Femur (tissue), 1 donor: ENCODE data around the gene CRIP3.
"Not testable (repeated sequence)": the region's sequence is repeated elsewhere in the genome, so short reads cannot be mapped to it uniquely, and the experiment has no call there.

ENCODE experiments used
- DNase-seq: peaks from one replicate; pipeline ENCODE4 v3.0.0-alpha.2; 2017

Gene CRIP3, protein sequence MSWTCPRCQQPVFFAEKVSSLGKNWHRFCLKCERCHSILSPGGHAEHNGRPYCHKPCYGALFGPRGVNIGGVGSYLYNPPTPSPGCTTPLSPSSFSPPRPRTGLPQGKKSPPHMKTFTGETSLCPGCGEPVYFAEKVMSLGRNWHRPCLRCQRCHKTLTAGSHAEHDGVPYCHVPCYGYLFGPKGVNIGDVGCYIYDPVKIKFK

DNA sequence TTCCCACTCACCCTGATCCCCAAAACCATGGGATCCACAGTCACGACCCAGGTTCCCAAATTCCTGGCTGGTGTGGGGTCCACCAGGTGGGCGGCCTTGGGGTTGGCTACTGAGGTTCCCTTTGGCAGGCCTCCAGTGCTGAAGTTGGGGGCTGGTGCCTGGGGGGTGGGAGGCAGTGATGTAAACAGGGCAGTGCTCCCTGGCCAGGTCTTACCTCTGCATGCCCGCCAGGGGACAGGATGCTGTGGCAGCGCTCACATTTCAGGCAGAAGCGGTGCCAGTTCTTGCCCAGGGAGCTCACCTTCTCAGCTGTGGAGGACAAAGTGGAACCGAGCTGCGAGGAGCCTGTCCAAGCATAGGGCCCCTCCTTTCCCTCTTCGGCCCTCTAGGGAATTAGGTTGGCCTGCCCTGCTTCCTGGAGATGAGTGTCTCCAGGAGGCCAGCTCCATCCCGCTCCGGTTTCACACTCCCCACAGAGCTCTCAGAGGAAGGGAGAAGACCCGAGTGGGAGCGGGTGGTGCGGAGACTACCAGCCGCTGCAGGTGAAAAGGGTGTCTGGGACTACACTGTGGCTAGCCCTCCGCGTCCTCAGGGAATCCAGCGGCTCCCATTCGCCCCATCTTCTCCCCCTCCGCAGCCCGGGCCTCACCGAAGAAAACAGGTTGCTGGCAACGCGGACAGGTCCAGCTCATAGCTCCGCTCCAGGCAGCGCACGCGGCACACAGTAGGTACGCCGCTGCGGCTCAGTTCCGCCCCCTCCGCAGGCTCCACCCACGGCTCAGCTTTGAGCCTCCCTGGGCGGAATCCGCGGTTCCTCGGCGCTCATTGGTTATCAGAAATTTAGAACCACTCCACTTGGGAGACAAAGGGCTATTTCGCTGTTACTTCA, at the start of gene CRIP3:
Gene CRIP3, minus strand, starts transcription at position 726 of the 889 bp plus-strand sequence. Its CDS starts 34 bp downstream, at position 692.
- peak; percentile 56 for DNase-seq

DNA sequence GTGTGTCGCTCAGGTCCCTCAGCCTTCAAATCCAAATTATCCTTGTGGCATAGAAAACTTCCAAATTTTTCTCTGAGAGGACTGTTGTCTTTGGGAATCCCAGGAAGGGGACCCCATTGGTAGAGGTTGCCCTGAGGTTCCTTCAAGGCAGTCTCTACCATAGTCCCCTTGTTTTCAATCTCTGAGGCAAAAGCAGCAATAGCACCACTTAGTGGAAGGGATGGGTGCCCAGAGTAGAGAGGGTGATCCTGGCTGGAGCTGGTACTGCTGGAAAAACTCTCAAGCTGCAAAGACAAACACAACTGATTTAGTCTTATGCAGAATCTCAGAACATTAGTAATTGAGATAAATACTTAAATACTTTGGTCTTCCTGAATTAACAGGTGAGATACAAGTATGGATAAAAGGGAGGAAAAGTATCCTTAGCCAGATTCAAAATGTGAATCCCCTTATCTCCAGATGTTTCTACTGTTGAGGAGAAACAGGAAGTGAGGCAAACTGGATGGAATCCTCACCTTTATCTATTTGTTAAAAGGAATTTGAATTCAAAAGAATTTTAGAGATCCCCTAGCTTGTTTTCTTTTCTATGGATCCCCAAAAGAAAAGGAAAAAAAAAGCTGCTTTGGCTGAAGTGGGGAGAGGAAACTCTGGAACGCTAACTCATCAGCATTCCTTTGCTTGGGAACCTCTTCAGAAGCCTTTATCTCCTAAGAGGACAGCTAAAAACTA, 47.4 kb upstream of the CRIP3 start:
- DNase-seq = no peak

DNA sequence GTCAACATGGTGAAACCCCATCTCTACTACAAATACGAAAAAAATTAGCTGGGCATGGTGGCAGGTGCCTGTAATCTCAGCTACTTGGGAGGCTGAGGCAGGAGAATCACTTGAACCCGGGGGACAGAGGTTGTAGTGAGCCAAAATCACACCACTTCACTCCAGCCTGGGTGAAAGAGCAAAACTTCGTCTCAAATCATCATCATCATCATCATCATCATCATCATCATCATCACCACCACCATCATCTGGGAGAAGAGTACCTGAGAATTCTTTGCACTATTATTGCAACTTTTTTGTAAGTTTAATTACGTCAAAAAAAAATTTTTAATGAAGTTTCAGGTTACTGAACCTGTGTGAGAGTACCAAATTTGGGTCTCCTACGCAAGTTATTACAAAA, 43.3 kb upstream of the CRIP3 start:
- DNase-seq = not testable (repeated sequence)

DNA sequence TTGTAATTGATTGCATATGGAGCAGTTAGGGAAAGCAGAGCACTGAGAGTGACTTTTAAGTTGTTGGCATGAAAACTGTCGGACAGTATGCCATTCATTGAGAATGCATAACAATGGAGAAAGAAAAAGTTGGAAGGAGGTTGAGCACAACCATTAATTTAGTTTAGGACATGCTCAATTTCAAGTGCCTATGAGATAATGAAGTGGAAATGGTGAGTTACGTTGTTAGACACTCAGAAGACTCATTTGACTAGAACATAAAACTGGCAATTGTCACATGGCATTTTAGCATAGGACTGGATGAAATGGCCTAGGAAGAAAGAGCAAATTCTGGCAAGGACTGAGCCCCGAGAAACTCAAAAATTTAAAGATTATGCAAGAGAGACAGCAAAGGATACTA, 38.8 kb upstream of the CRIP3 start:
- no peak for DNase-seq

DNA sequence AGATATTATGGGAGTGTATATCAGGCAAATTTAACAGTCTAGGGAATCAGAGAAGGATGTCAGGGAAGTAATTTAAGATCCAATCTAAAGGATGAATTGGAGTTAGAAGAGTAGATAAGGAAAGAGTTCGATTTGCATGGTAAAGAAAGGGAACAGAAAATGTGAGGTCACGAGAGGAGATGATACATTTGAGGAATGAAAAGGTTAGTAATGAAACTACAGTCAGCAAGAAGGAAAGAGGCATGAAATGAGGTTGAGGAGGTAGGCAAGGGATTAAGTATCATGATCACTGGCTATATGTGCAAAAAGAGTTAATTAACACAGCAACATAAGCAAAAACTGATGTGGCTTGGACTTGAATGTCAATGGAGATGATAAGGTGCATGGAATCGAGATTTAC, 38.4 kb upstream of the CRIP3 start:
- DNase-seq = no peak

DNA sequence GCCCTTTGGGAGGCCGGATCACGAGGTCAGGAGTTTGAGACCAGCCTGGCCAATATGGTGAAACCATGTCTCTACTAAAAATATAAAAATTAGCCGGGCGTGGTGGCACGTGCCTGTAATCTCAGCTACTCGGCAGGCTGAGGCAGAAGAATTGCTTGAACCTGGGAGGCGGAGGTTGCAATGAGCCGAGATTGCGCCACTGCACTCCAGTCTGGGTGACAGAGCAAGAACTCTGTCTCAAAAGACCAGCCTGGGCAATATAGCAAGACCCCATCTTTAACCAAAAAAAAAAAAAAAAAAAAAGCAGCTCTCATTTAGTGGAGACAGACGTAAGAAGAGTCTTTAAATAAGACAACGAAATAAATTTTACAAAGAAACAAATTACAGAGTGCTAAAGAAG, 37.6 kb upstream of the CRIP3 start:
- not testable (repeated sequence) for DNase-seq

DNA sequence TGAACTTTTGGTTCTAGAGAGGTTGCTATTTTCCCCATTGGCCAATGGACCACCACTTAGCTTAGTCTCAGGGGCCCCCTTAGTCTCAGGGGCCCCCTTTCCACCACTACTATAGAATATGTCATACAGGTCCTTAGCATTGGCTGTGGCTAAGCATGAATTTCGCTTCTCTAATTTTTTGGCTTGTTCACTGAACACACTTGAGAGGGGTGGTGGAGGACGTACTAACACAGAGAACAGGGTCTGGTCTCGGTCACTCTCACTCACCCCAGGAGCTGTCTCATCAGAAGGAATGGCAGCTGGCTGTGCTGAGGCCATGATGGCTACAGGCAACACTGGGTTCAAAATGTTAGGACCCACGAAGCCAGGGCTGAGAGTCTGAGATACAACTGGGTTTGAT, 30.5 kb upstream of the CRIP3 start:
- DNase-seq = no peak

DNA sequence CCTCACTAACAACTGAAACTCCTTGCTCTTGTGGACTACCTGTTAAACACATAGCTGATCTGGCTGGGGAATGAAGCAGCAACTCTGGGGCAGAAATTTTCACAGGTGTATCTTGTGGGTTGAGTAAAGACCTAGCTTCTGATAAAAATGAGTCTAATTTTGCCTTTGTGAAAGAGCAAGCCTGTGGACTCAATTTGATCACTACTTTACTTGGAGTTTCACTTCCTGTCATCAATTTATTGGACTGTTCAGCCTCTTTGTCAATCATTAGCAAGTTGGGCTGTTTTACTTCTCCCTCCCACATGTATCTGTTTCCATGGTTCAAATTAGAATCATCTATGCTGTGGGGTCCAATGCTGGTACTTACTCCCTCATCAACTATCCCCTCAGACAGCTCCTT, 29.6 kb upstream of the CRIP3 start:
- DNase-seq = no peak

DNA sequence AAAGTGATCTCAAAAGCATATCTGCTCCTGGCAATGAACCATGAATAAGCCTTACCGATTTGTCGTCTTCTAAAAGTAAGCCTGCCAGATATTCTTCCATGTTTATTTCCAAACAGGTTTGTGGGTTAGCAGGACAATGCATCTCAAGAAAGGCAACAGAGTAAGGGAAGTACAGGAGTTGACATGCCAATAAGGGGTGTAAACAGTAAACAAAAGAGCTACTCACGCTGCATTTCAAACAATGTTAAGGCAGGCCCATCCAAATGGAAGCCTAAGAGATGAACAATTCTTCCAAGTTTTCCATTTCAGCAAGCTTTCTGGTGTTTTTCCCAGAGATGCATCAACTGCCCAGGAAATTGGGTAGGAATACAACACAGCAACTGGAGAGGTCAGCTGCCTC, 27.8 kb upstream of the CRIP3 start:
- no peak for DNase-seq

DNA sequence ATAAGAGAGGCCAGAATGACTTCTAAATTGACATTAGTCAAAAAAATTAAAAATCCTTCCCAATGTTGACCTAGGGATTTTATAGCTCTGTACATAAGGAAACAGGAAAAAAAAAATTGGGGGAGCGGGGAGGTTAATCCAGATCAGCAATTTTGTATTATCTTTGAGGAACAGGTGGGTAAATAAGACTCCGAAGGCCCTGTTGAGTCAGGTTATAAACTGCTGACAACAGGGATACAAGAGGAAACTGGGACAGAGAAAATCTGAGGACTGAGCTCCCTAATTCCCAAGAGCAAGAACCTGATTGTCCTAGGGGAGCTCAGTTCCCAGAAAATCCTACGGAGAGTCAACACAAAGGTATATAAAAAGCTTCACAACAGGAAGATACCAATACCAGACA, 26.8 kb upstream of the CRIP3 start:
- DNase-seq = no peak

DNA sequence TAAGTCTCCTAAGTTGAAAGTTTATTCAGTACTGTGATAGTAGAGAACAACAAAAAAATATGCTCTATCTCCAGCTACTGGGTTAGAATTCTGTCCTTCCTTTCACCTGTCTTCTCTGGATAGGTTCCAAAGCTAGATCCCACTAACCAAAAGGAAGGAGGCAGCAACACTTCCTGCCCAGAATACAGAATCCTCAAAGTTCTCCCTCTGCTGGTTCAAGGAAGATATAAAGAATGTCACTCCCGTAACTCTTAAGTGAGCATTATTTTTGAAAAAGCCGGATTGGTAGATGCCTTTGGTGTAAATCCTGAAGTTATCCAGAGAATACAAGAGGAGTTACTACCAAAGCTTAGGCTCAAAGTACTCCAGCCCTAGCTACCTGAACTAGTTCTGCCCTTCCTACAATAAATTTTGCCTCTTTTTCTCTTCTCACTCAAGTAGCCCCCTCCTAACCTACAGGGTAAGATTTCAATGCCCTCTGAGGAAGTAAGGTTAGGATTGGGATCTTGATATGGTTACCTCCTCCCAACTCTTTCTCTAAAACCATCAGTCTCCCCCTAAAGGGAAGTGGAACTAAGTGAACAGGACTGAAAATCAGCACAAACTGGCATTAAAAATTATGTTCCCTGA, 26.0 kb upstream of the CRIP3 start:
- DNase-seq = no peak

DNA sequence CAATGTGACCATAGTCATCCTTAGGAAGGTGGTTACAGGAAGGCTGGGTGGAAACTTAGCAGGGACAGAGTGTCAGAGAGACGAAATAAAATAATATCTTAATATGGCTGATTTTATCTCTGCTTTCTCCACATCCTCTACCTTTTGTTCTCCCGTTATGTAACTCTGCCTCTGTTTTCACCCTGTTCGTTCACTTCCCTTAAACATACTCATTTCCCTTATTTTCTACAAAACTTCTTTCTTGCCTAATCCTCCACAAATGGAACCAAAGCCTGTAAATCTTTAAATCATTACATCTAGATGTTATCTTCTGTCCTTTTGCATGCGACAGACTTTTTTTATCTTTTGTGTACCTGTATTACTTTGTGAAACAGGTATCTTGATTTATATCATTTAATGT, 23.3 kb upstream of the CRIP3 start:
- no peak for DNase-seq

DNA sequence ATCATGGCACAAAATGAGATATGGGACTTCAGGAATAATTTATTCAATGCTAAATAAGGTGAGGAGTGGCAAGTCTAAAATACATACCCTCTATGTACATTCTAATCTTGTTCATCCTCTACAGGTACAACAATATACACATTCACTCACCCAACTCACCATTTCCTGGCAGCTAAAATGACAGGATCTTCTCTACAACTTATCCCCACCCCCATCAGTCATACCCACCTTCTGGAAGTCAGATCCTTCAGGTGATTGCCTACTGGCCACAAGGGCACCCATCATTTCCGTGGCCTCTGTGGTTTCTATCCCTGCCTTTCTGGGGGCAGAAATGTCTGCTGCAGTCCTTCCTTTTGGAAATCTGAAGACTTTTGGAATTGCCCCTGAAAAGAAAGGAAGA, 22.8 kb upstream of the CRIP3 start:
- no peak for DNase-seq

DNA sequence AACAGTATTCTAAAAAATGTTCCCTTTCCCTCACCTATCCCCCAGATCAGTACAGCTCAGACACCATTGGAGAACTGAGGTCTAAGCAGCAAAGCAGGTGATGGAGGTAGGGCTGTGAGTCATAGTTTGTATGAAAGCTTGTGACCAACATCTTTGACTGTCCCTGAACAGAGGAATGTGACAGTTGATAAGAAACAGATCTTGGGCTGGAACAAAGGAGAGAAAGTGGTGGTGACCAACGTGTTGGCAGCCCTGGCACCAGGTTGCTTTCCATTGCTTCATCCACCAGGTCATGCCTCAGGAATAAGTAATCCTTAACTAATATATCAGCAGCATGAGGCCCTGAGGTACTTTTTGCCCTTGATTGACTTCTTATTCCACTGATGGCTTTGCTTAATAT, 19.9 kb upstream of the CRIP3 start:
- no peak for DNase-seq

DNA sequence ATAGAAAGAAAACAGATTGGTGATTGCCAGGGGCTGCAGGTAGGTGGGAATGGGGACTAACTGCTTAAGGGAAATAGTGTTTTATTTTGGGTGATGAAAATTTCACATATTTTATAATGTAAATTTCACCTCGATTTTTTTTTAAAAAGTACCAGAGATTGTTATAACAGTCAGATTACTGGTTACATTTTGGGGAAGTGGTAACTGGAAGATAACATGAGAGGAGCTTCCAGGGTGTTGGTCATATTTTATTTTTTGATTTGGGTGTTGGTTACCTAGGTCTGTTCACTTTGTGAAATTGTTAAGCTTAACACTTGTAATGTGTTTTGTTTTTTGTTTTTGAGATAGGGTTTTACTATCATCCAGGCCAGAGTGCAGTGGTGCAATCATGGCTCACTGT, 17.2 kb upstream of the CRIP3 start:
- no peak for DNase-seq

DNA sequence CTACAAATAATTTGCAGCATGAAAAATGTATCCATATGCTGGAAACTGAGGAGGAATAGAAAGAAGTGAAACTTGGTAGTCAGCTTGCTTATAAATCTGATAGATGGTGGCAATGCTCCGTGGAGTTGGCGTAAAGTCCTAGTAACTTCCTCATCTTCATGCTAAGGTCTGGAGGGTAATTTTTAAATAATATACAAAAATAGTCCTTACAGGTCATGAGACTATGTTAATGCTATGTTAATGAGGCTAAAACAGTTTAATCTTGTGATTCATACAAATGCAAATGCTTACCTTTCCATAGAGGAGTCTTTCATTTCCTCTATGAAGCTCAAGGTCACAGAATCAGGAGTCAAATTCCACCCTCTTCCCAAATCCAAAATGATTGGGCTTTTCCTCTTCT, 9.4 kb upstream of the CRIP3 start:
- DNase-seq = no peak

DNA sequence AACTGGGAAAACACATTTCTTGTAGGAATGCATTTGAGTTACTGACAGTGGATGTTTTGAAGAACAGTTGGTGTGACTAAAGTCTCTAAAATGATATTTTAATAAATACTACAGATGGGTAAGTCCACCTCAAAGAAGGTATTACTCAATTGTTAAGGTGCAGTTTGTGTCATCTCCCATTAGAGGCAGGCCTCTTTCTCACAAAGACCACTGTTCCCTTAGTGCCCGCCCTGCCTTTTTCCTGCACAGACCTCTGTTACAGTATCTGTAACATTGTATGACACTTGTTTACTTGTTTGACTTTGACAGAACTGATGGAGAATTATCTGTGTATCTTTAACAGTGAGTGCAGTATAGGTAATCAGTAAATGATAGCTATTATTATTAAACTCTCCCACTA, 5.2 kb upstream of the CRIP3 start:
- DNase-seq = no peak

DNA sequence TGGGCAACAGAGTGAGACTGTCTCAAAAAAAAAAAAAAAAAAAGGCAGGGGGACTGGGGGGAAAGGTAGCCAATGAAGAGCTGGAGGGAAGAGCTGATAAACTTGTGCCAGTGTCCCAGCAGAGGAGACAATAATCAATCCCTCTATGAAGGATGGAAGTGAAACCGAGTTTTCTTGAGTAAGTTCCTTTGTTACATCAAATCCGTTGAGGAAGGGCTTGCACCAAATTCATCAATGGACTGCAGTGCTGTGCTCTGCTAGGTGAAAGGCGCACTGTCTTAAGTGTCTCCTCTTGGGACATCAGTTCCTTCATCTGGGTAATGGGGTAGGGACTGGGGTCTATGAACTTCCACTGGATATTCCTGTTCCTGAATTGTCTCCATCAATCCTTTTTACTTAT, 3.0 kb upstream of the CRIP3 start:
- DNase-seq = no peak

DNA sequence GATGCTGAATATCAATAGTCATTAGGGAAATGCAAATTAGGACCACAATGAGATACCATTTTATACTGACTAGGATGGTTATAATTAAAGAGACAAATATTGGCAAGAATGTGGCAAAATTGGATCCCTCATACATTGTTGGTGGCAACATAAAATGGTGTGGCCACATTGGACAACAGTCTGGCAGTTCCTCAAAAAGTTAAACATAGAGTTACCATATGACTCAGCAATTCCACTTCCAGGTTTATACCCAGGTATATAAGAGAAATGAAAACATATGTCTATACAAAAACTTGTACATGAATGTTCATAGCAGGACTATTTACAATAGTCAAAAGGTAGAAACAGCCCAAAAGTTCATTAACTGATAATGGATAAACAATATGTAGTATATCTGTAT, 2.0 kb upstream of the CRIP3 start:
- no peak for DNase-seq

DNA sequence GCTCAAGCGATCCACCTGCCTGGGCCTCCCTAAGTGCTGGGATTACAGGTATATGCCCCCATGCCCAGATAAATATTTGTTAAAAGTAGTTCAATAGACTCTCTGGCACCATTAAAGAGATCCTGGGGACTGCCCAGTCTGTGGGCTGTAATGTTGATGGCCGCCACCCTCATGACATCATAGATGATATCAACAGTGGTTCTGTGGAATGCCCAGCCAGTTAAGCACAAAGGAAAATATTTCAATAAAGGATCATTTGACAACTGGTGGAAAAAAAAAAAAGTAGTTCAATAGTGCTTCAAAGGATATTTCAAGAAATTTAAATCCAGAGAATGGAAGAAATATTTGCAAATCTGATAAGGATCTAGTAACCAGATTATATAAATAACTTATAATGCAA, 1.5 kb upstream of the CRIP3 start:
- no peak for DNase-seq

DNA sequence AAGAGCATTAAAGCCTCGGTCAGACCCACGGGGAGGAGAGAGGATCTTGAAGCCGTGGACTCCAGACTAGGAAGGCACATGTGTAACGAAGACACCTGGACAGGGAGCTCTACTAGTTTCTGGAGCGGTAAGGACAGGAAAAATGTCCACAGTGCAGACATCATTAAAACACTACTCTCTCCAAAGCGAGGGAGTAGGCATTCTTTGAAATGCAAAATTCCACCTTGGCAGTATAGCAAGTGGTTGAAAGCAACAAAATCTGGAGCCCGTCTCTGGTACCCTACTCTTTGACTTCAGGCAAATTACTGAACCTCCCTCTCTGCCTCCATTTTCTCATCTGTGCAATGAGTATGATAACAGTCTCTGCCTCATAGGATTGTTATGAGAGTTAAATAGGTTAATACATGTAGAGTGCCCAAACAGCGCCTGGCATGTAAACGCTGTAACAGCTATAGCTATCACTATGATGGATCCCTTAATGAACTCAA, 408 bp upstream of the CRIP3 start:
- no peak for DNase-seq

DNA sequence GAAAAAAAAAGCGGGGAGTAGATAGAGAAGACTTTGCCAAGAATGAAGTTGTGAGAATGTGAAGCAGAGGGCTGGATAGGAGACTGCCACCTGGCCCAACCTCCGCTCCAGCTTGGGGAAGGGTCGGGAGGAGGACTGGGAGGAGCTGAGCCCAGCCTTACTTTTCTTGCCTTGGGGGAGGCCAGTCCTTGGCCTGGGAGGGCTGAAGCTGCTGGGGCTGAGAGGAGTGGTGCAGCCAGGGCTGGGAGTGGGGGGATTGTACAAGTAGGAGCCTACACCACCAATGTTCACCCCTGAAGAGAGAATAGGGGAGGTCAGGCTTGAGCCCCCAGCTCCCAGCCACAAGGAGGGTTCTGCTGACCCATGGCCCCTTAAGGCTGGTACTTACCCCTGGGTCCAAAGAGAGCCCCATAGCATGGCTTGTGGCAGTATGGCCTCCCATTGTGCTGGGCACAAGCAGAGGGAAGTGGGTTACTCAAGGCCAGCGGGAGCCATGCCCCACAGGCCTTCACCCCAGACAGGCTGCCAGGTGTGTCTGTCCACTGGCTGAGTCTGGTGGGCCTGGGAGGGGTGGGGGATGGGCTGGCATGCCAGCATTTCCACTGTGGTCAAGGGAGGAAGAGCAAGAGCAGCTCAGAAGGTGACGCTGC, 1.1 kb downstream of the CRIP3 start:
- no peak for DNase-seq

DNA sequence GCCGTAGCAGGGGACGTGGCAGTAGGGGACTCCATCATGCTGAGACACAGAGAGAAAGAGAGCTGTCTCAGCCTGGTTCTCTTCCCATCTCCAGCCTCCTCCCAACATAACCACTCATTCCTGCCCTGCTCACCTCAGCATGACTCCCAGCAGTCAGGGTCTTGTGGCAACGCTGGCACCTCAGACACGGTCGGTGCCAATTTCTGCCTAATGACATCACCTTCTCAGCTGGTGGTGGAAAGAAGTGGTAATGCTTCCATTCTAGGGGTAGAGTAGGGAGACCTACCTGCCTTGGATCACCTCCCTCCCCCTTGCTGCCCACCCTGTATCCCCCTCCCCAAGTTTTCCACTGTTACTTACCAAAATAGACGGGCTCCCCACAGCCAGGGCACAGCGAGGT, 2.5 kb downstream of the CRIP3 start:
- DNase-seq = no peak
